GM12878 (cell line): ENCODE measurements around the gene HAPLN2. TPM values are rescaled to one million over a fixed set of nuclear protein-coding genes. Genes with fewer than 3 reads are reported as not detected.
A peak's percentile ranks its signal among the peaks of the same experiment; 100 is the strongest.

Source experiments
- ATAC-seq: fragments of 200-7000 bp; cut with Tn5 transposase; 3 replicates; pipeline ENCODE4 v1.9.1; 2020; ENCODE audit warnings: mild to moderate bottlenecking, moderate library complexity
- BruUV-seq: library from RNA; stranded (reverse); fragments of 400-500 nt; replicated peaks from 2 replicates; lab custom pipeline; 2021; lab: Mats Ljungman, UMichigan
- CTCF ChIA-PET: fragments of 300-600 bp; sonication (Branson Sonifier 250); formaldehyde crosslinking; extraction: SDS; loops from one replicate; lab custom pipeline; 2021; ENCODE audit warnings: inconsistent platforms; lab: Yijun Ruan, JAX
- POLR2A ChIA-PET: fragments of 350-600 bp; formaldehyde crosslinking; extraction: SDS; loops from one replicate; lab custom pipeline; 2021; ENCODE audit warnings: inconsistent platforms; lab: Charles Lee
- RAD21 ChIA-PET: fragments of 300-600 bp; sonication (Branson Sonifier 250); formaldehyde crosslinking; loops from one replicate; lab custom pipeline; 2023; ENCODE audit warnings: antibody characterized with exemption; ENCODE audit not compliant: unreplicated experiment; lab: Charles Lee
- SMC1A ChIA-PET: fragments of 300-600 bp; sonication (Branson Sonifier 250); formaldehyde crosslinking; loops from one replicate; lab custom pipeline; 2023; ENCODE audit not compliant: unreplicated experiment, uncharacterized antibody; lab: Charles Lee
- DNase-seq: peaks from one replicate; pipeline ENCODE4 v3.0.0-alpha.2; 2011; ENCODE audit warnings: low read depth, low spot score
- FAIRE-seq: peaks from 3 replicates; lab custom pipeline; 2011; peaks lifted over from hg19 to GRCh38; lab: Jason Lieb, UNC
- H2AFZ ChIP-seq: 2 replicates; pipeline ENCODE4 v1.6.0; 2011; ENCODE audit warnings: low read depth, low read length, control low read depth; ENCODE audit not compliant: control insufficient read depth
- H3K27ac ChIP-seq: 2 replicates; pipeline ENCODE4 v1.5.1; 2011; ENCODE audit warnings: control low read depth; ENCODE audit not compliant: control insufficient read depth, insufficient read depth
- H3K27me3 ChIP-seq, 2 experiments: replicated peaks in 1 of 2; 2 replicates each; pipeline versions ENCODE4 v1.6.0 to v1.6.1; 2011; ENCODE audit warnings: low read length in 1 of 2; ENCODE audit not compliant: control insufficient read depth in 2 of 2, insufficient read depth in 2 of 2
- H3K36me3 ChIP-seq, 2 experiments: 2 replicates each; pipeline ENCODE4 v1.5.1; 2011; ENCODE audit warnings: low read length in 1 of 2; ENCODE audit not compliant: control insufficient read depth in 2 of 2, insufficient read depth in 2 of 2
- H3K4me1 ChIP-seq: 2 replicates; pipeline ENCODE4 v1.6.1; 2011; ENCODE audit warnings: mild to moderate bottlenecking, low read length, moderate library complexity, mixed read lengths; ENCODE audit not compliant: control insufficient read depth, insufficient read depth
- H3K4me2 ChIP-seq: 2 replicates; pipeline ENCODE4 v1.6.0; 2011; ENCODE audit warnings: control low read depth; ENCODE audit not compliant: control insufficient read depth, insufficient read depth
- H3K4me3 ChIP-seq: fragments of 200-600 bp; sonication (generic); 2 replicates; pipeline ENCODE4 v1.5.1; 2016
- H3K79me2 ChIP-seq: 2 replicates; pipeline ENCODE4 v1.6.0; 2011; ENCODE audit warnings: low read length; ENCODE audit not compliant: control insufficient read depth, insufficient read depth
- H3K9ac ChIP-seq: 2 replicates; pipeline ENCODE4 v1.8.0; 2011; ENCODE audit warnings: low read length, control low read depth, mixed read lengths; ENCODE audit not compliant: control insufficient read depth, insufficient read depth
- H3K9me3 ChIP-seq: replicated peaks from 3 replicates; pipeline ENCODE4 v1.5.1; 2011; ENCODE audit warnings: mild to moderate bottlenecking, low read length; ENCODE audit not compliant: control insufficient read depth, insufficient read depth
- H4K20me1 ChIP-seq: 2 replicates; pipeline ENCODE4 v1.6.0; 2011; ENCODE audit not compliant: control insufficient read depth, insufficient read depth
- ATF7 ChIP-seq: fragments of 450-650 bp; IDR thresholded peaks from 2 replicates; pipeline ENCODE4 v1.6.1; 2016; ENCODE audit warnings: low read depth, mild to moderate bottlenecking
- EGR1 ChIP-seq, 2 experiments: IDR thresholded peaks; 1 replicate in 1 of 2; 2 replicates in 1 of 2; pipeline ENCODE4 v1.6.1; 2011 to 2012; ENCODE audit warnings: low read depth in 2 of 2, low read length in 2 of 2, borderline replicate concordance in 1 of 2, mild to moderate bottlenecking in 1 of 2, moderate library complexity in 1 of 2
- POLR2AphosphoS2 ChIP-seq: IDR thresholded peaks from 2 replicates; pipeline ENCODE4 v1.6.1; 2011; ENCODE audit warnings: low read depth, mild to moderate bottlenecking, low read length, improper control_type of control experiment, moderate library complexity
- ZNF274 ChIP-seq: IDR thresholded peaks from one replicate; pipeline ENCODE4 v1.8.0; 2011; ENCODE audit not compliant: insufficient read length, insufficient read depth
- WGBS: methylation state at CpG from one replicate; pipeline ENCODE4 v1.1.6; 2016; ENCODE audit warnings: low lambda C conversion rate; ENCODE audit not compliant: insufficient replicate concordance, insufficient coverage; ENCODE audit errors: missing lambda C conversion rate; 5-methylcytosine and 5-hydroxymethylcytosine counted together
- in situ Hi-C: fragments of 300-500 bp; cut with MboI; formaldehyde crosslinking; loops from 9 replicates; pipeline ENCODE4 v1.14.3; 2018; ENCODE audit warnings: mixed read lengths
- intact Hi-C: fragments of 100-400 bp; cut with micrococcal nuclease; formaldehyde crosslinking; loops from one replicate; pipeline ENCODE4 v1.14.2; 2022; ENCODE audit not compliant: unreplicated experiment
- polyA plus RNA-seq, 11 experiments: library from polyadenylated mRNA; depleted of rRNA in 4 of 11; unstranded in 6 of 11; stranded (reverse) in 5 of 11; fragments of >200 nt; fragmentation: Nextera tagmentation in 4 of 11; fragmentation: Illumina TruSeq in 1 of 11; extraction: Ambion mirVana in 4 of 11; extraction: Trizol in 1 of 11; gene quantifications; 1 replicate in 1 of 11; 2 replicates in 10 of 11; pipeline versions ENCODE4 v1.2.1 to v1.2.3, GENCODE V29; 2011 to 2016; ENCODE audit warnings: inconsistent platforms in 2 of 11, missing spikeins in 2 of 11, low read depth in 1 of 11
- total RNA-seq, 4 experiments: library from RNA; depleted of rRNA in 3 of 4; stranded (reverse); fragments of >200 nt in 3 of 4; fragmentation: Illumina TruSeq in 1 of 4; extraction: Trizol in 1 of 4; gene quantifications; 2 replicates each; pipeline versions ENCODE4 v1.2.1 to v1.2.3, GENCODE V29; 2013 to 2021

HAPLN2 gene
- total and polyA plus RNA-seq, 10 of the 15 experiments (the other 5 are each of a cell fraction or from before 2014, with no cell fraction given): 0.15 to 0.24 TPM; not detected in 8

DNA sequence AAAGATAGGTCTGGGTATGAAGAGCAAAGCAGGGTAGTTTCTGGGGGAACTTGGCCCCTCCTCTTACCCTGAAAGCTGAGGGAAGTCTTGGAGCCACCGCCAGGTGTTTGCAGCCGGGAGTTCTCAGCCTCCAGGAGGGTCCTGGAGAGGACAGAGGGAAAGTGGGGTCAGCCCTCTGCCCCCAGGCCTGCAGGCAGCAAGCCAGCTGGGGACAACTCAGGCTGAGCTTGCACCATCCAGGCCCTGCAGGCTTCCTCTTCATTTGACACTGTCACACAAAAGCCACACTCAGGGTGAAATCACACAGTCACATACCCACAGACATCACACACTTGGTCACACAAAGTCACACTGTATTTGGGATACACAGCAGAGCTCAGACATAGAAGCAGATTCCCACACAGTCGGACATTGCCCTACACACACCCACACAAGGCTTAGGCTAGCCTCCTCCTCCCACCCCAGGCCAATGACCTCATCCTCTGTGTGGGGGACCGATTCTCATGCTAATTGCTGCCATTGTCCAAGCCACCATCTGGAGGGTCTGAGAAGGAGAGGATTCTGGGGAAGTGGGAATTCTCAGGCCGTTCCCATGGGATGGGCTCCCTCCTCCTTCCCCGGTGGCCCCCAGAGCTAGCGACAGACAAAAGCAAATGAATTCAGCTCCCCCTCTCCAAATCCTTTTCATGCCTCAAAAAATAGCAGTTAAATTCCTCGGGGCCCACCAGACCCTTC, 54.3 kb downstream of the HAPLN2 start:
- CTCF ChIA-PET: interaction anchor here (1.1 to 12.9 kb wide), 4 partner anchors 9 to 53 kb away, joined by 3 to 192 read pairs (median 5); no protein-coding TSS in a partner anchor

More for the DNA sequence above, 54.3 kb downstream of the HAPLN2 start:
- peak; percentile 40; the same call in 2 of the 3 replicates for ATAC-seq
- Histone ChIP-seq H3K4me3 (no peak overlapping the region), H4K20me1 (no peaks in the 10 kb centered on the region), H3K27me3 (peaks cover 16 to 18% of the 10 kb centered on the region in 2 experiments), H3K36me3 (no peaks in the 10 kb centered on the region), H3K4me2 (no peak overlapping the region), H2AFZ (no peak overlapping the region), H3K4me1 (peaks cover 9% of the 10 kb centered on the region), H3K79me2 (no peaks in the 10 kb centered on the region), H3K9ac (no peak overlapping the region), H3K27ac (no peak overlapping the region), H3K9me3 (no peaks in the 10 kb centered on the region)
- FAIRE-seq: no peak
- 31% methylated on average over 8 of the region's 8 CpGs for WGBS
- DNase-seq: no peak
- TF ChIP-seq ZNF274 (no peak), EGR1 (IDR thresholded peaks at IDR 0.05; ENCODE audit: borderline replicate concordance in 1 of 2, low read depth in 2 of 2, low read length in 2 of 2) (0 out of 3 replicates have a peak, but pooled peaks of 1 of the 2 experiments have one; percentile 13), POLR2AphosphoS2 (no peak), ATF7 (0 out of 2 replicates have a peak, but pooled peaks have one; percentile 21)
- in situ Hi-C loops: no loop called here
- ChIA-PET SMC1A (interaction anchor here (1.1 kb wide), 1 partner anchor 13 kb away, joined by 5 read pairs; no protein-coding TSS in a partner anchor), RAD21 (interaction anchor here (0.7 to 1.5 kb wide), 2 partner anchors 8 to 52 kb away, joined by 3 to 7 read pairs; no protein-coding TSS in a partner anchor), POLR2A (interaction anchor here (0.6 kb wide), 1 partner anchor 28 kb away, joined by 5 read pairs; no protein-coding TSS in a partner anchor)
- BruUV-seq: no TSS peak
- intact Hi-C loops: no loop called here

Other genes starting within 250 kb of the HAPLN2 start
Only the 7 nearest of the 16 such genes appear.
- gene IQGAP3, start 46.9 kb upstream of the HAPLN2 start, total RNA-seq (2014; rRNA removed): 7.6 and 8.9 TPM in 2 replicates
- 5.1 and 6.4 TPM in 2 replicates for gene IQGAP3, start 46.9 kb upstream of the HAPLN2 start, total RNA-seq (2014; rRNA removed; fragmentation: Illumina TruSeq; extraction: Trizol)
- 10.5 and 11.3 TPM in 2 replicates for gene IQGAP3, start 46.9 kb upstream of the HAPLN2 start, total RNA-seq (2021)
- gene IQGAP3, start 46.9 kb upstream of the HAPLN2 start, polyA plus RNA-seq (2011; rRNA removed): 4.9 and 8.1 TPM in 2 replicates
- 4.4 and 7.1 TPM in 2 replicates for gene IQGAP3, start 46.9 kb upstream of the HAPLN2 start, polyA plus RNA-seq (2014; fragmentation: Illumina TruSeq; extraction: Trizol)
- gene IQGAP3, start 46.9 kb upstream of the HAPLN2 start, polyA plus RNA-seq (2014; fragmentation: Nextera tagmentation; extraction: Ambion mirVana): 1 to 10 TPM; 1.1 to 1.2 TPM
- gene IQGAP3, start 46.9 kb upstream of the HAPLN2 start, polyA plus RNA-seq (2014; rRNA removed): 10.5 and 10.7 TPM in 2 replicates
- 1 to 10 TPM; 8.9 to 9.4 TPM for gene IQGAP3, start 46.9 kb upstream of the HAPLN2 start, polyA plus RNA-seq (2016; fragmentation: Nextera tagmentation; extraction: Ambion mirVana)
- gene TTC24, start 39.7 kb upstream of the HAPLN2 start, total RNA-seq (2014; rRNA removed): 4.5 and 4.6 TPM in 2 replicates
- 2.1 and 2.9 TPM in 2 replicates for gene TTC24, start 39.7 kb upstream of the HAPLN2 start, total RNA-seq (2014; rRNA removed; fragmentation: Illumina TruSeq; extraction: Trizol)
- 4.7 and 6.4 TPM in 2 replicates for gene TTC24, start 39.7 kb upstream of the HAPLN2 start, total RNA-seq (2021)
- not detected in 2 replicates for gene TTC24, start 39.7 kb upstream of the HAPLN2 start, polyA plus RNA-seq (2011; rRNA removed)
- gene TTC24, start 39.7 kb upstream of the HAPLN2 start, polyA plus RNA-seq (2014; fragmentation: Illumina TruSeq; extraction: Trizol): 1.4 and 4.0 TPM in 2 replicates
- under 1 TPM; 0.05 TPM for gene TTC24, start 39.7 kb upstream of the HAPLN2 start, polyA plus RNA-seq (2014; fragmentation: Nextera tagmentation; extraction: Ambion mirVana)
- gene TTC24, start 39.7 kb upstream of the HAPLN2 start, polyA plus RNA-seq (2014; rRNA removed): 3.7 and 4.2 TPM in 2 replicates
- gene TTC24, start 39.7 kb upstream of the HAPLN2 start, polyA plus RNA-seq (2016; fragmentation: Nextera tagmentation; extraction: Ambion mirVana): 1 to 10 TPM; 1.4 to 1.9 TPM
- gene NAXE, start 27.6 kb upstream of the HAPLN2 start, total RNA-seq (2014; rRNA removed): 85.1 and 90.3 TPM in 2 replicates
- gene NAXE, start 27.6 kb upstream of the HAPLN2 start, total RNA-seq (2014; rRNA removed; fragmentation: Illumina TruSeq; extraction: Trizol): 56.5 and 56.6 TPM in 2 replicates
- gene NAXE, start 27.6 kb upstream of the HAPLN2 start, total RNA-seq (2021): 77.0 and 77.9 TPM in 2 replicates
- 15.4 and 17.8 TPM in 2 replicates for gene NAXE, start 27.6 kb upstream of the HAPLN2 start, polyA plus RNA-seq (2011; rRNA removed)
- gene NAXE, start 27.6 kb upstream of the HAPLN2 start, polyA plus RNA-seq (2014; fragmentation: Illumina TruSeq; extraction: Trizol): 58.6 and 72.4 TPM in 2 replicates
- gene NAXE, start 27.6 kb upstream of the HAPLN2 start, polyA plus RNA-seq (2014; fragmentation: Nextera tagmentation; extraction: Ambion mirVana): 10 to 100 TPM; 18.1 to 65.1 TPM
- gene NAXE, start 27.6 kb upstream of the HAPLN2 start, polyA plus RNA-seq (2014; rRNA removed): 64.3 and 66.3 TPM in 2 replicates
- 10 to 100 TPM; 84.2 to 93.3 TPM for gene NAXE, start 27.6 kb upstream of the HAPLN2 start, polyA plus RNA-seq (2016; fragmentation: Nextera tagmentation; extraction: Ambion mirVana)
- 33.5 and 35.5 TPM in 2 replicates for gene GPATCH4, start 17.9 kb upstream of the HAPLN2 start, total RNA-seq (2014; rRNA removed)
- 62.1 and 65.3 TPM in 2 replicates for gene GPATCH4, start 17.9 kb upstream of the HAPLN2 start, total RNA-seq (2014; rRNA removed; fragmentation: Illumina TruSeq; extraction: Trizol)
- 53.2 and 60.7 TPM in 2 replicates for gene GPATCH4, start 17.9 kb upstream of the HAPLN2 start, total RNA-seq (2021)
- gene GPATCH4, start 17.9 kb upstream of the HAPLN2 start, polyA plus RNA-seq (2011; rRNA removed): 50.0 and 55.9 TPM in 2 replicates
- gene GPATCH4, start 17.9 kb upstream of the HAPLN2 start, polyA plus RNA-seq (2014; fragmentation: Illumina TruSeq; extraction: Trizol): 89.3 and 95.9 TPM in 2 replicates
- 10 to 100 TPM; 82.5 to 90.4 TPM for gene GPATCH4, start 17.9 kb upstream of the HAPLN2 start, polyA plus RNA-seq (2014; fragmentation: Nextera tagmentation; extraction: Ambion mirVana)
- gene GPATCH4, start 17.9 kb upstream of the HAPLN2 start, polyA plus RNA-seq (2014; rRNA removed): 49.6 and 49.9 TPM in 2 replicates
- 100 to 1,000 TPM; 108 to 111 TPM for gene GPATCH4, start 17.9 kb upstream of the HAPLN2 start, polyA plus RNA-seq (2016; fragmentation: Nextera tagmentation; extraction: Ambion mirVana)
- gene BCAN, start 22.7 kb downstream of the HAPLN2 start, total RNA-seq (2014; rRNA removed): 0.11 and 0.40 TPM in 2 replicates
- 0.09 TPM in 1 of 2 replicates, not detected in the other for gene BCAN, start 22.7 kb downstream of the HAPLN2 start, total RNA-seq (2014; rRNA removed; fragmentation: Illumina TruSeq; extraction: Trizol)
- gene BCAN, start 22.7 kb downstream of the HAPLN2 start, total RNA-seq (2021): 0.18 and 0.24 TPM in 2 replicates
- 0.04 and 0.10 TPM in 2 replicates for gene BCAN, start 22.7 kb downstream of the HAPLN2 start, polyA plus RNA-seq (2011; rRNA removed)
- 0.12 and 0.17 TPM in 2 replicates for gene BCAN, start 22.7 kb downstream of the HAPLN2 start, polyA plus RNA-seq (2014; fragmentation: Illumina TruSeq; extraction: Trizol)
- under 1 TPM; 0.05 to 0.06 TPM for gene BCAN, start 22.7 kb downstream of the HAPLN2 start, polyA plus RNA-seq (2014; fragmentation: Nextera tagmentation; extraction: Ambion mirVana)
- gene BCAN, start 22.7 kb downstream of the HAPLN2 start, polyA plus RNA-seq (2014; rRNA removed): 0.23 and 0.25 TPM in 2 replicates
- gene BCAN, start 22.7 kb downstream of the HAPLN2 start, polyA plus RNA-seq (2016; fragmentation: Nextera tagmentation; extraction: Ambion mirVana): 1 to 10 TPM in 1 of 2 experiments, under 1 TPM in 1; 0.75 to 1.3 TPM
- under 0.01 and 0.05 TPM in 2 replicates for gene NES, start 58.0 kb downstream of the HAPLN2 start, total RNA-seq (2014; rRNA removed)
- gene NES, start 58.0 kb downstream of the HAPLN2 start, total RNA-seq (2014; rRNA removed; fragmentation: Illumina TruSeq; extraction: Trizol): under 0.01 and 0.05 TPM in 2 replicates
- 0.15 and 0.21 TPM in 2 replicates for gene NES, start 58.0 kb downstream of the HAPLN2 start, total RNA-seq (2021)
- gene NES, start 58.0 kb downstream of the HAPLN2 start, polyA plus RNA-seq (2011; rRNA removed): not detected in 2 replicates
- 0.01 TPM in 1 of 2 replicates, not detected in the other for gene NES, start 58.0 kb downstream of the HAPLN2 start, polyA plus RNA-seq (2014; fragmentation: Illumina TruSeq; extraction: Trizol)
- not detected for gene NES, start 58.0 kb downstream of the HAPLN2 start, polyA plus RNA-seq (2014; fragmentation: Nextera tagmentation; extraction: Ambion mirVana)
- gene NES, start 58.0 kb downstream of the HAPLN2 start, polyA plus RNA-seq (2014; rRNA removed): 0.01 and 0.04 TPM in 2 replicates
- under 1 TPM in 1 of 2 experiments, not detected in 1; 0.03 TPM for gene NES, start 58.0 kb downstream of the HAPLN2 start, polyA plus RNA-seq (2016; fragmentation: Nextera tagmentation; extraction: Ambion mirVana)
- 0.56 TPM in 1 of 2 replicates, not detected in the other for gene CRABP2, start 86.2 kb downstream of the HAPLN2 start, total RNA-seq (2014; rRNA removed)
- gene CRABP2, start 86.2 kb downstream of the HAPLN2 start, total RNA-seq (2014; rRNA removed; fragmentation: Illumina TruSeq; extraction: Trizol): 0.40 and 0.83 TPM in 2 replicates
- 1.2 and 1.3 TPM in 2 replicates for gene CRABP2, start 86.2 kb downstream of the HAPLN2 start, total RNA-seq (2021)
- 0.22 TPM in 1 of 2 replicates, not detected in the other for gene CRABP2, start 86.2 kb downstream of the HAPLN2 start, polyA plus RNA-seq (2011; rRNA removed)
- gene CRABP2, start 86.2 kb downstream of the HAPLN2 start, polyA plus RNA-seq (2014; fragmentation: Illumina TruSeq; extraction: Trizol): 1.1 and 3.6 TPM in 2 replicates
- under 1 TPM; 0.21 to 0.31 TPM for gene CRABP2, start 86.2 kb downstream of the HAPLN2 start, polyA plus RNA-seq (2014; fragmentation: Nextera tagmentation; extraction: Ambion mirVana)
- 0.41 and 1.0 TPM in 2 replicates for gene CRABP2, start 86.2 kb downstream of the HAPLN2 start, polyA plus RNA-seq (2014; rRNA removed)
- under 1 TPM; 0.25 to 0.42 TPM for gene CRABP2, start 86.2 kb downstream of the HAPLN2 start, polyA plus RNA-seq (2016; fragmentation: Nextera tagmentation; extraction: Ambion mirVana)